ENCODE measurements around the gene SKI. TPM values are rescaled to one million over a fixed set of nuclear protein-coding genes. Genes with fewer than 3 reads are reported as not detected.

Gene SKI
- total and polyA plus RNA-seq, 9 of the 15 experiments (the other 6 are each of a cell fraction or from before 2014, with no cell fraction given): 0.10 to 60.5 (median 4.6) TPM

DNA sequence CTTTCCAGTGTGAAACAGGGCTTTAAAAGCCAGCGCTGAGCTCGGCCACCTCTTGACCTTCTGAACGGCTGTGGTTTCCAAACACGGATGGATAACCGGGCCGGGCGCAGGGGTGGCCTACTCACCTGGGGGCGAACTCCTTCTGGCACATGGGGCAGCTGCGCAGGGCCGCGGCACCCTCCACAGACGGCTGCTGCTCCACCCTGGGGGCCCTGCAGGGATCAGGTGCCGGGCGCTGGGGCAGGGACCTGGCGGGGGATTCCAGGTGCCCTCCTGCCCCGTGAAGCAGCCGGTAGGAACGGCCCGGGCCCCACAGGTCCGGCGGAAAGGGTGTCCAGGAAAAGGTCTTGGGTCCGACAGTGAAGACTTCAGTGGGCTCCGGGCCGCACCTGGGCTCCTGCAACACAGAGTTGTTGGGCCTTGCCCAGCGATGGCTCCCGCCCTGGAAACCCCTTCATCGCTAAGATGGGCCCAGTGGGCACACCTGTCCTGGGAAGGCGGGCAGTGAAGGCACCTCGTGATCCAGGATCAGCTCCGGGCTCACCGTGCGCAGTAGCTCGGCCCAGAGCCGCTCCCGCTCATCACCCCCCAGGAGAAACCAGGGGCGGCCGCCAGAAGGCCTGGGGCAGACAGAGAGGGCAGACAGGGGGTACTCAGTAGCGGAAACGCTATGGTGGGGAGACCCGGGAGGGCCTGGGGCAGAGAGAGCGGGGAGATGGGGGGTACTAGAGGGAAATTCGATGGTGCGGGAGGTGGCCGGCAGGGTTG, 34.4 kb upstream of the SKI start:
- POLR2A ChIA-PET: interaction anchor here (0.6 to 2.4 kb wide), 5 partner anchors 10 to 185 kb away, joined by 3 to 8 read pairs (median 3); no protein-coding TSS in a partner anchor
- in situ Hi-C loops (cut with MboI) (loop anchor here (10.0 to 25.0 kb wide), 2 partner anchors 181 to 344 kb away; partner anchors contain the start of genes HES5 and PANK4), intact Hi-C loops (cut with micrococcal nuclease) (loop anchor here (10.0 kb wide), 1 partner anchor 351 kb away; no protein-coding TSS in a partner anchor)
- Histone ChIP-seq H3K4me1 (replicated peaks in 1 of 2; ENCODE audit: control insufficient read depth in 2 of 2, insufficient read depth in 2 of 2, low read length in 2 of 2) (peaks cover 43 to 90% of the 10 kb centered on the region in 2 experiments), H3K9ac (ENCODE audit: insufficient read depth in 1 of 2, low read depth in 2 of 2, low read length in 2 of 2) (peak overlapping the region; percentile 77 to 95), H3K9me3 (replicated peaks; ENCODE audit: control insufficient read depth, insufficient read depth, low read depth, low read length) (no peaks in the 10 kb centered on the region), H3K79me2 (ENCODE audit: control insufficient read depth, insufficient read depth, low read length) (peaks cover 43% of the 10 kb centered on the region), H3K27ac (ENCODE audit: extremely low read depth, low read depth, low read length) (peak overlapping the region; percentile 68), H3K4me3 (peak overlapping the region; percentile 54), H3K4me2 (ENCODE audit: insufficient read depth, low read length) (peak overlapping the region; percentile 79), H3K9me1 (ENCODE audit: control insufficient read depth, insufficient read depth, low read length) (no peaks in the 10 kb centered on the region), H3K36me3 (ENCODE audit: control insufficient read depth, insufficient read depth, low read length) (peaks cover 26% of the 10 kb centered on the region), H3K27me3 (ENCODE audit: control insufficient read depth in 2 of 2, insufficient read depth in 2 of 2, low read length in 2 of 2) (no peaks in the 10 kb centered on the region), H2AFZ (ENCODE audit: low read depth, low read length) (peak overlapping the region; percentile 73), H4K20me1 (replicated peaks; ENCODE audit: control insufficient read depth, insufficient read depth, low read length) (no peaks in the 10 kb centered on the region)
- ATAC-seq (no peak), FAIRE-seq (no peak), DNase-seq (ENCODE audit: extremely low read depth in 1 of 4, low spot score in 3 of 4) (peak in 2 of 4 experiments; percentile 14 to 55)
- TSS peak; percentile 55 for BruUV-seq (replicated peaks)
- CTCF ChIA-PET (ENCODE audit: low intra/inter-chr PET ratio): interaction anchor here (3.6 kb wide), 1 partner anchor 188 kb away, joined by 44 read pairs; no protein-coding TSS in a partner anchor
- 14% methylated on average over 42 of the region's 44 CpGs for WGBS (ENCODE audit: insufficient coverage, low coverage, missing lambda C conversion rate)
- TF ChIP-seq, protein P1, sequence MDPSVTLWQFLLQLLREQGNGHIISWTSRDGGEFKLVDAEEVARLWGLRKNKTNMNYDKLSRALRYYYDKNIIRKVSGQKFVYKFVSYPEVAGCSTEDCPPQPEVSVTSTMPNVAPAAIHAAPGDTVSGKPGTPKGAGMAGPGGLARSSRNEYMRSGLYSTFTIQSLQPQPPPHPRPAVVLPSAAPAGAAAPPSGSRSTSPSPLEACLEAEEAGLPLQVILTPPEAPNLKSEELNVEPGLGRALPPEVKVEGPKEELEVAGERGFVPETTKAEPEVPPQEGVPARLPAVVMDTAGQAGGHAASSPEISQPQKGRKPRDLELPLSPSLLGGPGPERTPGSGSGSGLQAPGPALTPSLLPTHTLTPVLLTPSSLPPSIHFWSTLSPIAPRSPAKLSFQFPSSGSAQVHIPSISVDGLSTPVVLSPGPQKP (CRISPR knock-in tag; IDR thresholded peaks at IDR 0.05): no peak
- TF ChIP-seq SNIP1 (IDR thresholded peaks at IDR 0.05; ENCODE audit: low read depth) (no peak), GABPB1 (CRISPR knock-in tag; IDR thresholded peaks at IDR 0.05) (no peak), MYC (IDR thresholded peaks at IDR 0.05; ENCODE audit: low read depth, low read length) (no peak), MYC (CRISPR knock-in tag; IDR thresholded peaks at IDR 0.05; ENCODE audit: borderline replicate concordance, low read depth) (0 out of 2 replicates have a peak, but pooled peaks have one; percentile 65), RBM25 (IDR thresholded peaks at IDR 0.05; ENCODE audit: low read depth, low read length, severe bottlenecking) (no peak), SAP30 (IDR thresholded peaks at IDR 0.05; ENCODE audit: borderline replicate concordance, insufficient read depth, low read depth, low read length, poor library complexity, severe bottlenecking) (peak; percentile 42), CXXC5 (CRISPR knock-in tag; IDR thresholded peaks at IDR 0.05) (peak; percentile 18), KAT2B (IDR thresholded peaks at IDR 0.05; ENCODE audit: low read depth, low read length) (no peak), MAFG (tag; conservative IDR thresholded peaks at IDR 0.05) (no peak), FIP1L1 (IDR thresholded peaks at IDR 0.05; ENCODE audit: low read depth, low read length, poor library complexity, severe bottlenecking) (no peak), ZNF780A (CRISPR knock-in tag; IDR thresholded peaks at IDR 0.05) (no peak), KDM2B (CRISPR knock-in tag; IDR thresholded peaks at IDR 0.05) (0 out of 2 replicates have a peak, but pooled peaks have one; percentile 7), ZNF444 (CRISPR knock-in tag; IDR thresholded peaks at IDR 0.05) (no peak), POLR2A (conservative IDR thresholded peaks at IDR 0.05) (peak; percentile 28; the same call in 1 of the 2 replicates), FOXA1 (IDR thresholded peaks at IDR 0.05; ENCODE audit: borderline replicate concordance) (no peak), SRSF3 (IDR thresholded peaks at IDR 0.05; ENCODE audit: insufficient read depth, low read length) (0 out of 2 replicates have a peak, but pooled peaks have one; percentile 30)
- TF ChIP-seq, protein P2, sequence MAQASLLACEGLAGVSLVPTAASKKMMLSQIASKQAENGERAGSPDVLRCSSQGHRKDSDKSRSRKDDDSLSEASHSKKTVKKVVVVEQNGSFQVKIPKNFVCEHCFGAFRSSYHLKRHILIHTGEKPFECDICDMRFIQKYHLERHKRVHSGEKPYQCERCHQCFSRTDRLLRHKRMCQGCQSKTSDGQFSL (CRISPR knock-in tag; IDR thresholded peaks at IDR 0.05): peak; percentile 84
- TF ChIP-seq, protein P2 (tag; IDR thresholded peaks at IDR 0.05): 0 out of 4 replicates have a peak, but pooled peaks of 1 of the 2 experiments have one; percentile 21
- TF ChIP-seq, protein P3, sequence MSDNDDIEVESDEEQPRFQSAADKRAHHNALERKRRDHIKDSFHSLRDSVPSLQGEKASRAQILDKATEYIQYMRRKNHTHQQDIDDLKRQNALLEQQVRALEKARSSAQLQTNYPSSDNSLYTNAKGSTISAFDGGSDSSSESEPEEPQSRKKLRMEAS (CRISPR knock-in tag; IDR thresholded peaks at IDR 0.05): 0 out of 2 replicates have a peak, but pooled peaks have one; percentile 28

Data from K562 (cell line).